DMS 273 treated with DMSO at 0.1 percent for 48 hours (cell line): Measurements from ENCODE around the gene ERICH4.

Experiments used
- DNase-seq: peaks from one replicate; lab custom pipeline; 2025; lab: John Stamatoyannopoulos, UW

ERICH4 gene

GRCh38 chr19:41414461-41414860, 28.5 kb upstream of the ERICH4 start:
- DNase-seq, result no peak

- DNase-seq, result no peak
Measured at GRCh38 chr19:41415154-41415571, 27.8 kb upstream of the ERICH4 start.

- DNase-seq, result no peak
Measured at GRCh38 chr19:41416194-41416674, 26.7 kb upstream of the ERICH4 start.

GRCh38 chr19:41420101-41420880, 22.7 kb upstream of the ERICH4 start:
- DNase-seq, result no peak

GRCh38 chr19:41421314-41421713, 21.6 kb upstream of the ERICH4 start:
- no peak for DNase-seq

GRCh38 chr19:41421973-41422372, 21.0 kb upstream of the ERICH4 start:
- no peak for DNase-seq

- DNase-seq, result no peak
Measured at GRCh38 chr19:41422456-41422855, 20.5 kb upstream of the ERICH4 start.

GRCh38 chr19:41422955-41423354, 20.0 kb upstream of the ERICH4 start:
- no peak for DNase-seq

- no peak for DNase-seq
Measured at GRCh38 chr19:41424335-41425173, 18.4 kb upstream of the ERICH4 start.

- DNase-seq, result no peak
Measured at GRCh38 chr19:41425174-41426115, 17.5 kb upstream of the ERICH4 start.

GRCh38 chr19:41426116-41426841, 16.7 kb upstream of the ERICH4 start:
- DNase-seq, result no peak

- peak; percentile 51 for DNase-seq
Measured at GRCh38 chr19:41426952-41427646, 15.9 kb upstream of the ERICH4 start, which contains the start of gene B3GNT8. B3GNT8 (minus strand) TSS chr19:41427374; CDS start chr19:41426778, 596 bp downstream.

- no peak for DNase-seq
Measured at GRCh38 chr19:41427647-41428480, 15.1 kb upstream of the ERICH4 start.

- no peak for DNase-seq
Measured at GRCh38 chr19:41428481-41428859, 14.5 kb upstream of the ERICH4 start.

GRCh38 chr19:41430922-41431321, 12.0 kb upstream of the ERICH4 start:
- no peak for DNase-seq

GRCh38 chr19:41431426-41432386, 11.2 kb upstream of the ERICH4 start:
- no peak for DNase-seq

GRCh38 chr19:41433171-41433570, 9.8 kb upstream of the ERICH4 start:
- no peak for DNase-seq

GRCh38 chr19:41434450-41434849, 8.5 kb upstream of the ERICH4 start:
- DNase-seq, result no peak
